Suppressor macrophage treated with lipopolysaccharide for 4 hours (primary cell): Measurements from ENCODE around the gene ADK.
"Not testable (repeated sequence)": the region's sequence is repeated elsewhere in the genome, so short reads cannot be mapped to it uniquely, and the experiment has no call there.

Experiments
- DNase-seq: peaks from one replicate; pipeline ENCODE4 v3.0.0-alpha.2; 2020

The ADK gene

GRCh38 chr10:74187237-74187636, 36.2 kb downstream of the ADK start:
- no peak for DNase-seq

- not testable (repeated sequence) for DNase-seq
Observed at GRCh38 chr10:74188617-74189016, 37.6 kb downstream of the ADK start.

- DNase-seq: peak; percentile 63
Observed at GRCh38 chr10:74189999-74190421, 39.0 kb downstream of the ADK start.

- no peak for DNase-seq
Observed at GRCh38 chr10:74190494-74190893, 39.5 kb downstream of the ADK start.

GRCh38 chr10:74194545-74194944, 43.5 kb downstream of the ADK start:
- no peak for DNase-seq

GRCh38 chr10:74194999-74195398, 44.0 kb downstream of the ADK start:
- DNase-seq: no peak

- no peak for DNase-seq
Observed at GRCh38 chr10:74199315-74199714, 48.3 kb downstream of the ADK start.

GRCh38 chr10:74202356-74202755, 51.3 kb downstream of the ADK start:
- no peak for DNase-seq

- no peak for DNase-seq
Observed at GRCh38 chr10:74206746-74207145, 55.7 kb downstream of the ADK start.

- DNase-seq: no peak
Observed at GRCh38 chr10:74207691-74208480, 56.9 kb downstream of the ADK start.

GRCh38 chr10:74208997-74209396, 58.0 kb downstream of the ADK start:
- no peak for DNase-seq

- DNase-seq: no peak
Observed at GRCh38 chr10:74213019-74213418, 62.0 kb downstream of the ADK start.

GRCh38 chr10:74213571-74214162, 62.6 kb downstream of the ADK start:
- peak; percentile 32 for DNase-seq

GRCh38 chr10:74217110-74217509, 66.1 kb downstream of the ADK start:
- not testable (repeated sequence) for DNase-seq

GRCh38 chr10:74222467-74222866, 71.4 kb downstream of the ADK start:
- DNase-seq: not testable (repeated sequence)

- DNase-seq: no peak
Observed at GRCh38 chr10:74223755-74224529, 72.9 kb downstream of the ADK start.

- peak; percentile 88 for DNase-seq
Observed at GRCh38 chr10:74227697-74228424, 76.8 kb downstream of the ADK start.

- DNase-seq: no peak
Observed at GRCh38 chr10:74231375-74231774, 80.4 kb downstream of the ADK start.

GRCh38 chr10:74233281-74233680, 82.3 kb downstream of the ADK start:
- DNase-seq: no peak

GRCh38 chr10:74234569-74234968, 83.5 kb downstream of the ADK start:
- no peak for DNase-seq

GRCh38 chr10:74238031-74238431, 87.0 kb downstream of the ADK start:
- DNase-seq: peak; percentile 55

- DNase-seq: no peak
Observed at GRCh38 chr10:74238516-74238915, 87.5 kb downstream of the ADK start.

- DNase-seq: no peak
Observed at GRCh38 chr10:74243067-74243466, 92.0 kb downstream of the ADK start.
